Endodermal cell (in vitro differentiated cells): ENCODE data around the gene PLCXD1. TPM values are rescaled to one million over a fixed set of nuclear protein-coding genes. Genes with fewer than 3 reads are reported as not detected.

Experiments
- DNase-seq: peaks from one replicate; pipeline ENCODE4 v3.0.0-alpha.2; 2017
- H3K27ac ChIP-seq: 2 replicates; pipeline ENCODE4 v1.5.1; 2013; ENCODE audit warnings: mild to moderate bottlenecking, low read depth, low read length, moderate library complexity
- H3K27me3 ChIP-seq: 2 replicates; pipeline ENCODE4 v1.6.1; 2013; ENCODE audit warnings: mild to moderate bottlenecking, low read length, moderate library complexity; ENCODE audit not compliant: insufficient read depth, control insufficient read depth, poor library complexity, severe bottlenecking
- H3K36me3 ChIP-seq: 2 replicates; pipeline ENCODE4 v1.7.0; 2013; ENCODE audit warnings: mild to moderate bottlenecking, low read length, moderate library complexity; ENCODE audit not compliant: control insufficient read depth, insufficient read depth
- H3K4me1 ChIP-seq: one replicate; pipeline ENCODE4 v1.7.0; 2013; ENCODE audit warnings: low read length; ENCODE audit not compliant: control insufficient read depth, insufficient read depth
- H3K4me3 ChIP-seq: 2 replicates; pipeline ENCODE4 v1.5.1; 2013; ENCODE audit warnings: mild to moderate bottlenecking, low read length, moderate library complexity
- H3K9ac ChIP-seq: 2 replicates; pipeline ENCODE4 v1.6.1; 2013; ENCODE audit warnings: mild to moderate bottlenecking, low read length, moderate library complexity; ENCODE audit not compliant: poor library complexity, severe bottlenecking; ENCODE audit errors: extremely low read depth
- H3K9me3 ChIP-seq: 2 replicates; pipeline ENCODE4 v1.6.1; 2013; ENCODE audit warnings: mild to moderate bottlenecking, low read length, moderate library complexity; ENCODE audit not compliant: control insufficient read depth
- H3K27ac Mint-ChIP-seq: 2 replicates; pipeline ENCODE4 v1.8.0; 2020; ENCODE audit warnings: mixed read lengths
- H3K27me3 Mint-ChIP-seq: 2 replicates; pipeline ENCODE4 v1.8.0; 2021; ENCODE audit warnings: mild to moderate bottlenecking, mixed read lengths; ENCODE audit not compliant: insufficient read depth
- H3K36me3 Mint-ChIP-seq: 2 replicates; pipeline ENCODE4 v1.8.0; 2020; ENCODE audit warnings: low read depth, mixed read lengths
- H3K4me1 Mint-ChIP-seq: 2 replicates; pipeline ENCODE4 v1.8.0; 2020; ENCODE audit warnings: mixed read lengths
- H3K4me3 Mint-ChIP-seq: 2 replicates; pipeline ENCODE4 v1.8.0; 2020; ENCODE audit warnings: mild to moderate bottlenecking, moderate library complexity, mixed read lengths
- H3K9me3 Mint-ChIP-seq: 2 replicates; pipeline ENCODE4 v1.8.0; 2020; ENCODE audit warnings: mild to moderate bottlenecking, mixed read lengths
- WGBS, 2 experiments: methylation state at CpG; one replicate each; pipeline versions ENCODE4 v1.1.5 to v1.1.7; 2013; ENCODE audit warnings: missing lambda C conversion rate in 2 of 2, mixed read lengths in 1 of 2; ENCODE audit not compliant: insufficient coverage in 1 of 2, insufficient read length in 1 of 2; 5-methylcytosine and 5-hydroxymethylcytosine counted together
- total RNA-seq, 2 donors: library from RNA; stranded (reverse); fragmentation: NEBNext Ultra II Directional in 1 of 2; extraction: Animal tissue kit (Norgen Biotek cat#: 25700) in 1 of 2; gene quantifications; 2 replicates in 1 of 2; 3 replicates in 1 of 2; pipeline ENCODE4 v1.2.1, GENCODE V29; 2021
- TF ChIP-seq, protein P1 (sequence below): fragments of 200-600 bp; sonication (generic); conservative IDR thresholded peaks from 2 replicates; pipeline ENCODE4 v1.5.0; 2021; ENCODE audit warnings: antibody characterized with exemption, mild to moderate bottlenecking

PLCXD1 gene
- total RNA-seq, 2 donors from 2014 or later = 70.3 to 96.9 TPM

DNA sequence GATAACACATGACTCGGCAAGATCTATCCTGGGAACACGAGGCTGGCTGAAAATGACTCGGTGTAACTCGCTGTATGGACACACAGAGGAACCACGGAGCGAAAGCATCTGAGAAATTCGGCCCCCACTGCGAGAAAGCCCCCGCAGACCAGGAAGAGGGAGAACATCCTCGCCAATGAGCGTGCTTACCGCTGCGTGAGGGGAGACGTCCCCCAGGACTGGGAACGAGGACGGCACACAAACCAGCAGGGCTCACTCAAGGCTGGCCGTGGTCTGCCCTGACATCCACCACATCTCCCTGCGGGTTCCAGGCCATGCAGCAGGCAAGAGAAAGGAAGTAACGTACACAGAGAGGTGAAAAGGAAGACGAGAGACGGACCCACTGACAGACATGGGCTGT is 55.0 kb downstream of the PLCXD1 start:
- peaks cover 46% of the 10 kb centered on the region for H3K36me3 Mint-ChIP-seq
- H3K4me3 ChIP-seq = no peak overlapping the region
- TF ChIP-seq, protein P1, sequence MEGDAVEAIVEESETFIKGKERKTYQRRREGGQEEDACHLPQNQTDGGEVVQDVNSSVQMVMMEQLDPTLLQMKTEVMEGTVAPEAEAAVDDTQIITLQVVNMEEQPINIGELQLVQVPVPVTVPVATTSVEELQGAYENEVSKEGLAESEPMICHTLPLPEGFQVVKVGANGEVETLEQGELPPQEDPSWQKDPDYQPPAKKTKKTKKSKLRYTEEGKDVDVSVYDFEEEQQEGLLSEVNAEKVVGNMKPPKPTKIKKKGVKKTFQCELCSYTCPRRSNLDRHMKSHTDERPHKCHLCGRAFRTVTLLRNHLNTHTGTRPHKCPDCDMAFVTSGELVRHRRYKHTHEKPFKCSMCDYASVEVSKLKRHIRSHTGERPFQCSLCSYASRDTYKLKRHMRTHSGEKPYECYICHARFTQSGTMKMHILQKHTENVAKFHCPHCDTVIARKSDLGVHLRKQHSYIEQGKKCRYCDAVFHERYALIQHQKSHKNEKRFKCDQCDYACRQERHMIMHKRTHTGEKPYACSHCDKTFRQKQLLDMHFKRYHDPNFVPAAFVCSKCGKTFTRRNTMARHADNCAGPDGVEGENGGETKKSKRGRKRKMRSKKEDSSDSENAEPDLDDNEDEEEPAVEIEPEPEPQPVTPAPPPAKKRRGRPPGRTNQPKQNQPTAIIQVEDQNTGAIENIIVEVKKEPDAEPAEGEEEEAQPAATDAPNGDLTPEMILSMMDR = no peak
- no peak overlapping the region for H3K27ac Mint-ChIP-seq
- H3K4me1 ChIP-seq = no peaks in the 10 kb centered on the region
- H3K27me3 ChIP-seq = no peaks in the 10 kb centered on the region
- H3K27me3 Mint-ChIP-seq = no peaks in the 10 kb centered on the region
- 92 to 93% methylated on average over 16 to 21 of the region's 21 CpGs for WGBS, 2 experiments
- no peak overlapping the region for H3K27ac ChIP-seq
- no peaks in the 10 kb centered on the region for H3K9me3 ChIP-seq
- no peak overlapping the region for H3K4me3 Mint-ChIP-seq
- no peak overlapping the region for H3K9ac ChIP-seq
- H3K36me3 ChIP-seq = peaks cover 21% of the 10 kb centered on the region
- H3K4me1 Mint-ChIP-seq = no peaks in the 10 kb centered on the region
- peaks cover 12% of the 10 kb centered on the region for H3K9me3 Mint-ChIP-seq
- no peak for DNase-seq

DNA sequence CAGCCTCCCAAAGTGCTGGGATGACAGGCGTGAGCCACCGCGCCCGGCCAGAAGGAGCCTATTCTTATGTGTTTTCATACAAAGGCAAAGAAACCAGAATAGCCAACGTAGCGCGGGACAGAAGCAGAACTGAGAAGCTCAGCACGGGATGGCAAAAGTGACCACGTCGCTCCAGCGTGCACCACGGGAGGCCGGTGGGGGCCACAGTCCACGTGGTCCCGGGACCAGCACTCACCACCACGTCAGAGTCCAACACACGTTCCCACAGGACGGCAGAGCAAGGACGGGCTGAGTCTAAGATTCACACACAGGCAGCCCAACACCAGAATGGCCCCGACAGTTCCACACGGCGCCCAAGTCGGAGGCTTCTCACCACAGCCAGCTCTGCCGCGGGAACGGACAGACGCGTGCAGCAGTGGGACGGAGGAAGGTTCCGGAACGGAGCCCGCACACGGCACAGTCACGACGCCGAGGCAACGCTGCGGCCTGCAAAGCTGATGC is 56.2 kb downstream of the PLCXD1 start:
- H3K36me3 ChIP-seq = peaks cover 21% of the 10 kb centered on the region
- WGBS, 2 experiments = 90% methylated on average over 34 to 38 of the region's 38 CpGs
- H3K4me1 ChIP-seq = no peaks in the 10 kb centered on the region
- H3K27me3 Mint-ChIP-seq = no peaks in the 10 kb centered on the region
- peaks cover 19% of the 10 kb centered on the region for H3K9me3 Mint-ChIP-seq
- no peaks in the 10 kb centered on the region for H3K4me1 Mint-ChIP-seq
- no peak overlapping the region for H3K9ac ChIP-seq
- no peaks in the 10 kb centered on the region for H3K27me3 ChIP-seq
- H3K27ac Mint-ChIP-seq = no peak overlapping the region
- H3K4me3 ChIP-seq = no peak overlapping the region
- no peak for DNase-seq
- no peak overlapping the region for H3K27ac ChIP-seq
- H3K9me3 ChIP-seq = no peaks in the 10 kb centered on the region
- TF ChIP-seq, protein P1 = no peak
- no peak overlapping the region for H3K4me3 Mint-ChIP-seq
- H3K36me3 Mint-ChIP-seq = peaks cover 54% of the 10 kb centered on the region

GRCh38 chrX:338281-338835 is 57.2 kb downstream of the PLCXD1 start:
- DNase-seq = no peak
- H3K27ac ChIP-seq = no peak overlapping the region
- H3K27ac Mint-ChIP-seq = no peak overlapping the region
- WGBS, 2 experiments = 95 to 96% methylated on average over 44 to 51 of the region's 53 CpGs
- no peaks in the 10 kb centered on the region for H3K27me3 ChIP-seq
- H3K36me3 ChIP-seq = peaks cover 21% of the 10 kb centered on the region
- H3K27me3 Mint-ChIP-seq = no peaks in the 10 kb centered on the region
- H3K9me3 ChIP-seq = no peaks in the 10 kb centered on the region
- H3K4me1 ChIP-seq = no peaks in the 10 kb centered on the region
- H3K9me3 Mint-ChIP-seq = peaks cover 19% of the 10 kb centered on the region
- no peak overlapping the region for H3K4me3 ChIP-seq
- no peak overlapping the region for H3K4me3 Mint-ChIP-seq
- H3K36me3 Mint-ChIP-seq = peaks cover 52% of the 10 kb centered on the region
- no peak overlapping the region for H3K9ac ChIP-seq
- H3K4me1 Mint-ChIP-seq = no peaks in the 10 kb centered on the region
- TF ChIP-seq, protein P1 = no peak
